Measurements from ENCODE around the gene AVPR2. TPM values are rescaled to one million over a fixed set of nuclear protein-coding genes. Genes with fewer than 3 reads are reported as not detected.

The AVPR2 gene
- total RNA-seq, 1 experiment from 2014 or later, result 3.2 TPM

DNA sequence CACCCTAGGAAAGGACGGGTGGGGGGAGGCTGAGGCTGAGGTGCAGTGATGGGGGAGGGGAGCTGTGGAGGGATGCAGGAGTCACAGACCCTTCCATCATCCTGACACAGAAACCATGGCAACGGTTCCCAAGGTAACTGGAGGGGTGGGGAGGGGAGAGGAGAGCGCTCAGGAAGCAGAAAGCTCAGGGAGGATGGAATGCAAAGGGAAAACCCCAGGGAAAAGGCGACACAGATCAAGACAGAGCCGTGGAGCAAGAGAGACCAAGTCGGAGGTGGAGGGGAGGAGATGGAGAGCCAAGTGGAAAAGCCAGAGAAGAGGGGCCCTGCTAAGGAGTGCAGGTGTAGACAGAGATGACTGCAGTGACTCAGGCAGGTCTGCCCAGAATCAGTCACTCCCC is 33.0 kb upstream of the AVPR2 start:
- no peaks in the 10 kb centered on the region for H3F3A ChIP-seq (ENCODE audit: insufficient read depth, low read depth)
- H4K20me1 ChIP-seq (ENCODE audit: insufficient read depth), result no peaks in the 10 kb centered on the region
- H2AFZ ChIP-seq, result no peak overlapping the region
- no peaks in the 10 kb centered on the region for H3K9me2 ChIP-seq (ENCODE audit: insufficient read depth)
- H3K4me2 ChIP-seq, result no peak overlapping the region
- no peaks in the 10 kb centered on the region for H3K36me3 ChIP-seq (ENCODE audit: low read depth)
- no peak for DNase-seq
- TF ChIP-seq, protein P1, sequence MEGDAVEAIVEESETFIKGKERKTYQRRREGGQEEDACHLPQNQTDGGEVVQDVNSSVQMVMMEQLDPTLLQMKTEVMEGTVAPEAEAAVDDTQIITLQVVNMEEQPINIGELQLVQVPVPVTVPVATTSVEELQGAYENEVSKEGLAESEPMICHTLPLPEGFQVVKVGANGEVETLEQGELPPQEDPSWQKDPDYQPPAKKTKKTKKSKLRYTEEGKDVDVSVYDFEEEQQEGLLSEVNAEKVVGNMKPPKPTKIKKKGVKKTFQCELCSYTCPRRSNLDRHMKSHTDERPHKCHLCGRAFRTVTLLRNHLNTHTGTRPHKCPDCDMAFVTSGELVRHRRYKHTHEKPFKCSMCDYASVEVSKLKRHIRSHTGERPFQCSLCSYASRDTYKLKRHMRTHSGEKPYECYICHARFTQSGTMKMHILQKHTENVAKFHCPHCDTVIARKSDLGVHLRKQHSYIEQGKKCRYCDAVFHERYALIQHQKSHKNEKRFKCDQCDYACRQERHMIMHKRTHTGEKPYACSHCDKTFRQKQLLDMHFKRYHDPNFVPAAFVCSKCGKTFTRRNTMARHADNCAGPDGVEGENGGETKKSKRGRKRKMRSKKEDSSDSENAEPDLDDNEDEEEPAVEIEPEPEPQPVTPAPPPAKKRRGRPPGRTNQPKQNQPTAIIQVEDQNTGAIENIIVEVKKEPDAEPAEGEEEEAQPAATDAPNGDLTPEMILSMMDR (conservative IDR thresholded peaks at IDR 0.05), result no peak
- TF ChIP-seq EZH2 (IDR thresholded peaks at IDR 0.05; ENCODE audit: low read depth), result no peak
- intact Hi-C loops (cut with micrococcal nuclease; ENCODE audit: unreplicated experiment), result no loop called here
- no peaks in the 10 kb centered on the region for H3K79me2 ChIP-seq (ENCODE audit: low read depth)
- H3K27ac ChIP-seq, result no peak overlapping the region
- no peaks in the 10 kb centered on the region for H3K27me3 ChIP-seq (ENCODE audit: insufficient read depth, low read depth)
- ChIA-PET CTCF (no interaction called here), POLR2A (ENCODE audit: unreplicated experiment) (interaction anchor here (0.6 kb wide), 1 partner anchor 21 kb away, joined by 11 read pairs; no protein-coding TSS in a partner anchor)
- no peak overlapping the region for H3K4me3 ChIP-seq
- BruUV-seq (replicated peaks), result no TSS peak
- no peaks in the 10 kb centered on the region for H3K4me1 ChIP-seq (replicated peaks; ENCODE audit: insufficient read depth)
- no peaks in the 10 kb centered on the region for H3K9me3 ChIP-seq (ENCODE audit: insufficient read depth, low read depth)

DNA sequence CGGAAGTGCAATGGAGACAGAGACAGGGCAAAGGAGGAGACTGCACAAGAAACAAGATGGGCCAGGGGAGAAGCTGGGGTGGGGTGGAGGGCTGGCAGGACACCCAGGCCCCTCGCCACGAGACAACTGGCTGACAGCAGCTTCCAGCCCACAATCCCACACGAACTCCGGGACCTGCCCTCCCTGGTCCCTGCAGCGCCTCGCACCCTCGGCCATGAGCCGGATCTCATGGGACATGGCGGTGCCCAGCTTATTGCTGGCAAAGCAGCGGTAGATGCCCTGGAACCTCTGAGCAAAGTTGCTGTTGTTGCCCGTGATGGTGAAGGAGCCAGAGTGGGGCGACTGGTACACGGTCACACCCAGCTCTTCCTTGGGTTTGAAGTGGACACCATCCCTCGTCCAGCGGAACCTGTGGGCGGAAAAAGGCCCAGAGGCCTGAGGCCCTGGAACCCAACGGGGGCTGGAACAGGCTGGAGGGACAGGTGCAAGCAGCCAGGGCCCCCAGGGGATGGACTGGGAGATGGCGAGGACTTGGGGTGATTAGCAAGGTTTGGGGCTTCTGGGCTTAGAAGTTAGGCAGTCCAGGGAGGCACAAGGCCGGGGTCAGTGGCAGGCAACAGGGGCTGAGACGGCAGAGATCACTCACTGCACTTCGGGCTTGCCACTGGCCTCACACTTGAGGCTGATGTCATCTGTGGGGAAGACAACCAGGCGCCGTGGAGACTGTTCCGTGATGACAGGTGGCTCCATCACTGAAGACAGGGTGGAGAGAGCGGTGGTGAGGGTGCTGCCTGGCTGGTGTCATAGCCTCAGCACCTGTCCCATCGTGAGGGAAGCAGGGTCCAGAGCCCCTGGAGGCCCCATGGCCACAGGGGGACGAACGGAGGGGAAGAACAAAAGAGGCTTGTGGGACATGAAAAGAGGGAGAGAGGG is 32.3 kb upstream of the AVPR2 start:
- TF ChIP-seq, protein P1 (conservative IDR thresholded peaks at IDR 0.05), result no peak
- no peak for TF ChIP-seq EZH2 (IDR thresholded peaks at IDR 0.05; ENCODE audit: low read depth)
- H3K27me3 ChIP-seq (ENCODE audit: insufficient read depth, low read depth), result no peaks in the 10 kb centered on the region
- no peak overlapping the region for H3K27ac ChIP-seq
- H3K9me2 ChIP-seq (ENCODE audit: insufficient read depth), result no peaks in the 10 kb centered on the region
- POLR2A ChIA-PET (ENCODE audit: unreplicated experiment), result interaction anchor here (0.6 kb wide), 1 partner anchor 22 kb away, joined by 11 read pairs; no protein-coding TSS in a partner anchor
- H2AFZ ChIP-seq, result no peak overlapping the region
- no peak overlapping the region for H3K4me2 ChIP-seq
- CTCF ChIA-PET, result no interaction called here
- intact Hi-C loops (cut with micrococcal nuclease; ENCODE audit: unreplicated experiment), result no loop called here
- no peaks in the 10 kb centered on the region for H3K4me1 ChIP-seq (replicated peaks; ENCODE audit: insufficient read depth)
- H3K36me3 ChIP-seq (ENCODE audit: low read depth), result no peaks in the 10 kb centered on the region
- H3K4me3 ChIP-seq, result no peak overlapping the region
- no TSS peak for BruUV-seq (replicated peaks)
- no peaks in the 10 kb centered on the region for H4K20me1 ChIP-seq (ENCODE audit: insufficient read depth)
- DNase-seq, result no peak
- H3K79me2 ChIP-seq (ENCODE audit: low read depth), result no peaks in the 10 kb centered on the region
- H3K9me3 ChIP-seq (ENCODE audit: insufficient read depth, low read depth), result no peaks in the 10 kb centered on the region
- no peaks in the 10 kb centered on the region for H3F3A ChIP-seq (ENCODE audit: insufficient read depth, low read depth)

DNA sequence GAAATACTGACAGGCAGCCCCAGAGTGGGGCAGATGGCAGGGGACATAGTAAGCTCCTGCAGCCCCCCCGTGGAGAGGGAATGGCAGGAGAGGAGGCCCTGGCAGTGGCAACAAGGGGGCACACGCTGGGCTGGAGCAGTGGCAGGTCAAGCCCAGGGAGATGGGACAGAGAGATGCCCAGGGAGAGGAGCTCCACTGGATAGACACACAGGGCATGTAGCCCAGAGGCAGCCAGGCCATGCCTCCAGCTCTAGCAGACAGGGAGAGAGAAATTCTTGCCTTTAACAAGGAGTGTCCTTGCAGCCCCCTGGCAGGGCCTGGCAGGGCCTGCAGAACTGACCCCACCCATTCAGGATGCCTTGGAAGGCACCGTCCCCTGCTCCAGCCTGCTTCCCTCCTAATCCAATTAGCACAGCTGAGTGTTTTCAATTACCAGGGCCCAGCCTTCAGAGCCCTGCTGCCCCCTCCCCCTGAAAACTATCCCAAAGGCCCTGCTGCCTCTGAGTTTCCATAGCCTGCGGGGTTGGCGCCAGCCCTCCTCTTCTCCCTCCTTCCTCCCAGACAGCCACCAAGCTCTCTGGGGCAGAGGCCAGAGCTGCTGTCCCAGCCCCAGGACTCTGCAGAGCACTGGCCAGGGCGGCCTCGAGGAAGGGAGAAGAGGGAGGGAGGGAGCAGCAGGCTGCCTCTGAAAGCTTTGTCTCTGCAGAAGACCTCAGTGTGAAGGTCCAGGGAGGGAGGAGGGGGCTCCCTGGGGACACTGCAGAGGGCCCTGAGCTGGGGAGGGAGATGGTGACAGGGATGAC is 31.0 kb upstream of the AVPR2 start:
- BruUV-seq (replicated peaks), result no TSS peak
- DNase-seq, result no peak
- H3K27ac ChIP-seq, result no peak overlapping the region
- no peaks in the 10 kb centered on the region for H4K20me1 ChIP-seq (ENCODE audit: insufficient read depth)
- intact Hi-C loops (cut with micrococcal nuclease; ENCODE audit: unreplicated experiment), result no loop called here
- POLR2A ChIA-PET (ENCODE audit: unreplicated experiment), result no interaction called here
- H3K4me3 ChIP-seq, result no peak overlapping the region
- no peaks in the 10 kb centered on the region for H3K79me2 ChIP-seq (ENCODE audit: low read depth)
- H3K9me2 ChIP-seq (ENCODE audit: insufficient read depth), result no peaks in the 10 kb centered on the region
- no peak for TF ChIP-seq EZH2 (IDR thresholded peaks at IDR 0.05; ENCODE audit: low read depth)
- TF ChIP-seq, protein P1 (conservative IDR thresholded peaks at IDR 0.05), result no peak
- H2AFZ ChIP-seq, result no peak overlapping the region
- no peaks in the 10 kb centered on the region for H3K36me3 ChIP-seq (ENCODE audit: low read depth)
- H3K27me3 ChIP-seq (ENCODE audit: insufficient read depth, low read depth), result no peaks in the 10 kb centered on the region
- no peaks in the 10 kb centered on the region for H3F3A ChIP-seq (ENCODE audit: insufficient read depth, low read depth)
- no peaks in the 10 kb centered on the region for H3K9me3 ChIP-seq (ENCODE audit: insufficient read depth, low read depth)
- no peak overlapping the region for H3K4me2 ChIP-seq
- CTCF ChIA-PET, result no interaction called here
- H3K4me1 ChIP-seq (replicated peaks; ENCODE audit: insufficient read depth), result no peaks in the 10 kb centered on the region

Data from PC-9 (cell line).